ENCODE data around the gene CNTN4. TPM values are rescaled to one million over a fixed set of nuclear protein-coding genes. Genes with fewer than 3 reads are reported as not detected.

Gene CNTN4
- total RNA-seq, 1 experiment from 2014 or later: 1.6 TPM

DNA sequence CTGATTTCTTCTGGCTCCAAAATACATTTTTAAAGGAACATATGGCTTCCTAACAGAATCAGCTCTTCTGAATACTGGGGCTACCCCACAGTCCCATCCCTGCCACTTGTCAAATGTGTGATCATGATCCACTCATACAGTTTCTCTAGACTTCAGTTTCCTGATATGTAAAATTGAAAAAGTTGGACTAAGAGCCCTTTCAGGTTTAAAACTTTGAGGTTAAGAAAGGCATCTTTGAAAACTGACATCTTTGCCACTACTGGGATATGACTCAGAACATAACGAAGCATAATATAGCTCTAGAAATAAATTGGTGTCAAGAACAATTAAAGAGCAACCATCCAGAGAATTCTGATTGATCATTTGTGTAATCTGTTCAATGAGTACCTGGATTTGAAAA is 763.3 kb downstream of the CNTN4 start:
- Histone ChIP-seq H3K9ac (ENCODE audit: extremely low read depth, insufficient read length, low read length) (no peak overlapping the region), H2AK5ac (ENCODE audit: insufficient read length, low read length) (no peak overlapping the region)
- WGBS (ENCODE audit: extremely low coverage, insufficient read length, low lambda C conversion rate): no CpG with 5 or more reads among the region's 1 CpG

More for the DNA sequence above, 763.3 kb downstream of the CNTN4 start:
- Histone ChIP-seq H2BK120ac (ENCODE audit: low read depth, low read length, poor library complexity, severe bottlenecking) (no peak overlapping the region), H3K27ac (ENCODE audit: insufficient read length, low read depth, low read length) (no peak overlapping the region), H2AFZ (ENCODE audit: low read length) (no peak overlapping the region), H3K27me3 (ENCODE audit: insufficient read depth, low read length) (no peaks in the 10 kb centered on the region), H2BK5ac (ENCODE audit: insufficient read length, low read length) (no peak overlapping the region), H3K14ac (ENCODE audit: insufficient read depth, low read length) (no peak overlapping the region), H3K4ac (ENCODE audit: low read depth, low read length) (no peak overlapping the region), H3K23ac (ENCODE audit: insufficient read length, low read depth, low read length) (no peak overlapping the region), H3K79me1 (ENCODE audit: insufficient read depth, low read depth, low read length, poor library complexity, severe bottlenecking) (no peaks in the 10 kb centered on the region), H3K56ac (ENCODE audit: insufficient read length, low read depth, low read length) (no peak overlapping the region), H2BK15ac (ENCODE audit: low read depth, low read length) (no peak overlapping the region), H3K79me2 (ENCODE audit: insufficient read depth, low read length) (no peaks in the 10 kb centered on the region), H4K20me1 (ENCODE audit: control insufficient read depth, insufficient read depth, insufficient read length) (no peaks in the 10 kb centered on the region), H4K91ac (ENCODE audit: insufficient read length, low read depth, low read length) (no peak overlapping the region), H3T11ph (ENCODE audit: low read length) (no peak overlapping the region), H3K4me2 (ENCODE audit: insufficient read depth, insufficient read length, low read length) (no peak overlapping the region), H2BK12ac (ENCODE audit: insufficient read length, low read depth, low read length) (no peak overlapping the region), H3K18ac (ENCODE audit: insufficient read length, low read depth, low read length) (no peak overlapping the region), H3K23me2 (ENCODE audit: insufficient read length, low read depth, low read length, poor library complexity, severe bottlenecking) (no peaks in the 10 kb centered on the region), H3K4me1 (ENCODE audit: insufficient read depth, low read length) (no peaks in the 10 kb centered on the region), H4K8ac (replicated peaks; ENCODE audit: insufficient read length, low read depth, low read length) (no peak overlapping the region), H2BK20ac (ENCODE audit: low read depth, low read length, poor library complexity, severe bottlenecking) (no peak overlapping the region), H4K5ac (ENCODE audit: insufficient read length, low read depth, low read length) (no peak overlapping the region), H3K9me3 (ENCODE audit: control insufficient read depth, low read depth, low read length) (no peaks in the 10 kb centered on the region)
- H3K27me3 Mint-ChIP-seq (ENCODE audit: low read depth): no peaks in the 10 kb centered on the region
- TF ChIP-seq, protein P1, sequence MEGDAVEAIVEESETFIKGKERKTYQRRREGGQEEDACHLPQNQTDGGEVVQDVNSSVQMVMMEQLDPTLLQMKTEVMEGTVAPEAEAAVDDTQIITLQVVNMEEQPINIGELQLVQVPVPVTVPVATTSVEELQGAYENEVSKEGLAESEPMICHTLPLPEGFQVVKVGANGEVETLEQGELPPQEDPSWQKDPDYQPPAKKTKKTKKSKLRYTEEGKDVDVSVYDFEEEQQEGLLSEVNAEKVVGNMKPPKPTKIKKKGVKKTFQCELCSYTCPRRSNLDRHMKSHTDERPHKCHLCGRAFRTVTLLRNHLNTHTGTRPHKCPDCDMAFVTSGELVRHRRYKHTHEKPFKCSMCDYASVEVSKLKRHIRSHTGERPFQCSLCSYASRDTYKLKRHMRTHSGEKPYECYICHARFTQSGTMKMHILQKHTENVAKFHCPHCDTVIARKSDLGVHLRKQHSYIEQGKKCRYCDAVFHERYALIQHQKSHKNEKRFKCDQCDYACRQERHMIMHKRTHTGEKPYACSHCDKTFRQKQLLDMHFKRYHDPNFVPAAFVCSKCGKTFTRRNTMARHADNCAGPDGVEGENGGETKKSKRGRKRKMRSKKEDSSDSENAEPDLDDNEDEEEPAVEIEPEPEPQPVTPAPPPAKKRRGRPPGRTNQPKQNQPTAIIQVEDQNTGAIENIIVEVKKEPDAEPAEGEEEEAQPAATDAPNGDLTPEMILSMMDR (conservative IDR thresholded peaks at IDR 0.05): no peak
- no peak for DNase-seq
- peaks cover 9 to 14% of the 10 kb centered on the region in 2 experiments for H3K4me1 Mint-ChIP-seq
- no peaks in the 10 kb centered on the region for H3K36me3 Mint-ChIP-seq (ENCODE audit: insufficient read depth in 1 of 3, low read depth in 3 of 3)
- no peaks in the 10 kb centered on the region for H3K9me3 Mint-ChIP-seq
- no peak overlapping the region for H3K27ac Mint-ChIP-seq
- no peak overlapping the region for H3K4me3 Mint-ChIP-seq

Data from H9 (cell line).